Measurements from ENCODE around the gene SYNJ2. TPM values are rescaled to one million over a fixed set of nuclear protein-coding genes. Genes with fewer than 3 reads are reported as not detected.

The SYNJ2 gene
- total RNA-seq, 1 experiment from 2014 or later: 24.5 TPM

- H4K5ac ChIP-seq (ENCODE audit: insufficient read length, low read depth, low read length): no peak overlapping the region
Measured at GRCh38 chr6:158043008-158043407, 61.3 kb downstream of the SYNJ2 start.

More at GRCh38 chr6:158043008-158043407, 61.3 kb downstream of the SYNJ2 start:
- H3K4me3 Mint-ChIP-seq: no peak overlapping the region
- Histone ChIP-seq H4K91ac (ENCODE audit: insufficient read length, low read depth, low read length) (no peak overlapping the region), H3K56ac (ENCODE audit: insufficient read length, low read depth, low read length) (no peak overlapping the region), H3K4me2 (ENCODE audit: insufficient read depth, insufficient read length, low read length) (no peak overlapping the region), H2BK12ac (ENCODE audit: insufficient read length, low read depth, low read length) (no peak overlapping the region), H3K18ac (ENCODE audit: insufficient read length, low read depth, low read length) (no peak overlapping the region), H2BK20ac (ENCODE audit: low read depth, low read length, poor library complexity, severe bottlenecking) (no peak overlapping the region), H3K9me3 (ENCODE audit: control insufficient read depth, low read depth, low read length) (no peaks in the 10 kb centered on the region), H3K14ac (ENCODE audit: insufficient read depth, low read length) (no peak overlapping the region), H3K9ac (ENCODE audit: extremely low read depth, insufficient read length, low read length) (no peak overlapping the region), H3K4me1 (ENCODE audit: insufficient read depth, low read length) (no peaks in the 10 kb centered on the region; the same call in 1 of the 2 replicates), H3K4ac (ENCODE audit: low read depth, low read length) (no peak overlapping the region), H4K20me1 (ENCODE audit: control insufficient read depth, insufficient read depth, insufficient read length) (no peaks in the 10 kb centered on the region), H4K8ac (replicated peaks; ENCODE audit: insufficient read length, low read depth, low read length) (no peak overlapping the region), H2AK5ac (ENCODE audit: insufficient read length, low read length) (no peak overlapping the region), H3T11ph (ENCODE audit: low read length) (no peak overlapping the region), H2BK5ac (ENCODE audit: insufficient read length, low read length) (no peak overlapping the region), H2BK15ac (ENCODE audit: low read depth, low read length) (no peak overlapping the region), H3K23me2 (ENCODE audit: insufficient read length, low read depth, low read length, poor library complexity, severe bottlenecking) (no peaks in the 10 kb centered on the region), H3K79me1 (ENCODE audit: insufficient read depth, low read depth, low read length, poor library complexity, severe bottlenecking) (no peaks in the 10 kb centered on the region), H2BK120ac (ENCODE audit: low read depth, low read length, poor library complexity, severe bottlenecking) (no peak overlapping the region), H3K23ac (ENCODE audit: insufficient read length, low read depth, low read length) (no peak overlapping the region), H3K27ac (ENCODE audit: insufficient read length, low read depth, low read length) (no peak overlapping the region), H2AFZ (ENCODE audit: low read length) (no peak overlapping the region), H3K27me3 (ENCODE audit: insufficient read depth, low read length) (no peaks in the 10 kb centered on the region), H3K79me2 (ENCODE audit: insufficient read depth, low read length) (no peaks in the 10 kb centered on the region)
- no peak for TF ChIP-seq CTCF (conservative IDR thresholded peaks at IDR 0.05)
- H3K36me3 Mint-ChIP-seq (ENCODE audit: insufficient read depth in 1 of 3, low read depth in 3 of 3): peaks cover 0 to 38% (median 4%) of the 10 kb centered on the region in 3 experiments; a peak in 5 of 7 replicates
- H3K4me1 Mint-ChIP-seq: peaks cover 19 to 24% of the 10 kb centered on the region in 2 experiments
- WGBS (ENCODE audit: extremely low coverage, insufficient read length, low lambda C conversion rate): no CpG with 5 or more reads among the region's 20 CpGs
- H3K27ac Mint-ChIP-seq: peak overlapping the region in 2 of 3 experiments; percentile 4 to 86; a peak in 2 of 7 replicates
- no peaks in the 10 kb centered on the region for H3K27me3 Mint-ChIP-seq (ENCODE audit: low read depth)
- no peaks in the 10 kb centered on the region for H3K9me3 Mint-ChIP-seq
- no peak for DNase-seq
